BLaER1 treated with 17β-estradiol and CSF1 and Interleukin-3, amounts not matched to agents 10 nM and 100 nM (cell line): ENCODE data around the gene LHX3.

ENCODE experiments used
- H3K27ac ChIP-seq, 11 experiments: shearing (Covaris generic); formaldehyde crosslinking; 2 replicates each; pipeline ENCODE4 v1.8.1; 2022
- H3K27me3 ChIP-seq, 11 experiments: shearing (Covaris generic); formaldehyde crosslinking; 2 replicates each; pipeline ENCODE4 v1.8.1; 2022
- H3K36me3 ChIP-seq, 11 experiments: shearing (Covaris generic); formaldehyde crosslinking; 2 replicates each; pipeline ENCODE4 v1.8.1; 2022
- H3K4me1 ChIP-seq, 10 experiments: shearing (Covaris generic); formaldehyde crosslinking; 2 replicates each; pipeline ENCODE4 v1.8.1; 2022
- H3K4me2 ChIP-seq, 11 experiments: shearing (Covaris generic); formaldehyde crosslinking; 2 replicates each; pipeline ENCODE4 v1.8.1; 2022
- H3K4me3 ChIP-seq, 10 experiments: shearing (Covaris generic); formaldehyde crosslinking; 2 replicates each; pipeline ENCODE4 v1.8.1; 2022
- H3K9ac ChIP-seq, 11 experiments: shearing (Covaris generic); formaldehyde crosslinking; 2 replicates each; pipeline ENCODE4 v1.8.1; 2022
- H3K9me3 ChIP-seq, 11 experiments: shearing (Covaris generic); formaldehyde crosslinking; replicated peaks in 1 of 11; 2 replicates each; pipeline ENCODE4 v1.8.1; 2022
- H4K20me1 ChIP-seq, 11 experiments: shearing (Covaris generic); formaldehyde crosslinking; 2 replicates each; pipeline ENCODE4 v1.8.1; 2022
- Cebpa-rat ChIP-seq, 11 experiments: shearing (Covaris generic); IDR thresholded peaks; 2 replicates each; pipeline ENCODE4 v1.8.1; 2022

Gene LHX3

GRCh38 chr9:136177224-136177623, 27.7 kb downstream of the LHX3 start:
- no peak for TF ChIP-seq Cebpa-rat (IDR thresholded peaks at IDR 0.05)
- Histone ChIP-seq H3K4me1 (peaks cover 0 to 21% (median 8%) of the 10 kb centered on the region in 10 experiments; a peak in 8 of 20 replicates), H3K36me3 (no peaks in the 10 kb centered on the region), H3K9me3 (no peaks in the 10 kb centered on the region), H3K27ac (no peak overlapping the region), H4K20me1 (peaks cover 0 to 40% (median 0%) of the 10 kb centered on the region in 11 experiments; a peak in 4 of 22 replicates), H3K9ac (no peak overlapping the region), H3K27me3 (peaks cover 0 to 13% (median 0%) of the 10 kb centered on the region in 11 experiments; a peak in 8 of 22 replicates), H3K4me2 (no peak overlapping the region), H3K4me3 (no peak overlapping the region)

GRCh38 chr9:136175616-136176197, 29.2 kb downstream of the LHX3 start:
- Histone ChIP-seq H3K27me3 (peaks cover 0 to 13% (median 0%) of the 10 kb centered on the region in 11 experiments; a peak in 8 of 22 replicates), H3K27ac (no peak overlapping the region), H4K20me1 (peaks cover 0 to 41% (median 0%) of the 10 kb centered on the region in 11 experiments; a peak in 4 of 22 replicates), H3K4me2 (no peak overlapping the region), H3K9ac (no peak overlapping the region), H3K4me1 (peaks cover 0 to 25% (median 9%) of the 10 kb centered on the region in 10 experiments; a peak in 9 of 20 replicates), H3K9me3 (no peaks in the 10 kb centered on the region), H3K36me3 (no peaks in the 10 kb centered on the region), H3K4me3 (no peak overlapping the region)
- TF ChIP-seq Cebpa-rat (IDR thresholded peaks at IDR 0.05), result no peak

- H3K27ac ChIP-seq, result no peak overlapping the region
- H3K4me2 ChIP-seq, result no peak overlapping the region
- peaks cover 0 to 41% (median 0%) of the 10 kb centered on the region in 11 experiments; a peak in 5 of 22 replicates for H4K20me1 ChIP-seq
- no peak overlapping the region for H3K4me3 ChIP-seq
- H3K27me3 ChIP-seq, result peaks cover 0 to 13% (median 0%) of the 10 kb centered on the region in 11 experiments; a peak in 8 of 22 replicates
- peaks cover 0 to 32% (median 14%) of the 10 kb centered on the region in 10 experiments; a peak in 9 of 20 replicates for H3K4me1 ChIP-seq
- no peak for TF ChIP-seq Cebpa-rat (IDR thresholded peaks at IDR 0.05)
- H3K9ac ChIP-seq, result no peak overlapping the region
- H3K36me3 ChIP-seq, result no peaks in the 10 kb centered on the region
- no peaks in the 10 kb centered on the region for H3K9me3 ChIP-seq
Observed at GRCh38 chr9:136174779-136175615, 29.9 kb downstream of the LHX3 start.

- H3K9me3 ChIP-seq, result no peaks in the 10 kb centered on the region
- H3K4me1 ChIP-seq, result peaks cover 0 to 34% (median 14%) of the 10 kb centered on the region in 10 experiments; a peak in 9 of 20 replicates
- TF ChIP-seq Cebpa-rat (IDR thresholded peaks at IDR 0.05), result no peak
- no peak overlapping the region for H3K9ac ChIP-seq
- no peak overlapping the region for H3K4me3 ChIP-seq
- peaks cover 0 to 8% (median 0%) of the 10 kb centered on the region in 11 experiments; a peak in 8 of 22 replicates for H3K27me3 ChIP-seq
- H3K27ac ChIP-seq, result no peak overlapping the region
- no peaks in the 10 kb centered on the region for H3K36me3 ChIP-seq
- H4K20me1 ChIP-seq, result peaks cover 0 to 38% (median 0%) of the 10 kb centered on the region in 11 experiments; a peak in 5 of 22 replicates
- peak overlapping the region in 6 of 11 experiments; percentile 11 to 38 (median 34); a peak in 9 of 22 replicates for H3K4me2 ChIP-seq
Observed at GRCh38 chr9:136173648-136174290, 31.2 kb downstream of the LHX3 start.

- H3K36me3 ChIP-seq, result no peaks in the 10 kb centered on the region
- no peak for TF ChIP-seq Cebpa-rat (IDR thresholded peaks at IDR 0.05)
- no peak overlapping the region for H3K27ac ChIP-seq
- H3K27me3 ChIP-seq, result no peaks in the 10 kb centered on the region
- H3K9ac ChIP-seq, result no peak overlapping the region
- peaks cover 0 to 34% (median 14%) of the 10 kb centered on the region in 10 experiments; a peak in 9 of 20 replicates for H3K4me1 ChIP-seq
- no peak overlapping the region for H3K4me3 ChIP-seq
- peaks cover 0 to 33% (median 0%) of the 10 kb centered on the region in 11 experiments; a peak in 4 of 22 replicates for H4K20me1 ChIP-seq
- no peaks in the 10 kb centered on the region for H3K9me3 ChIP-seq
- H3K4me2 ChIP-seq, result peak overlapping the region in 5 of 11 experiments; percentile 11 to 38 (median 36); a peak in 5 of 22 replicates
Observed at GRCh38 chr9:136172412-136173079, 32.4 kb downstream of the LHX3 start.

- H3K4me1 ChIP-seq, result peaks cover 0 to 34% (median 14%) of the 10 kb centered on the region in 10 experiments; a peak in 9 of 20 replicates
- peak overlapping the region in 1 of 11 experiments; percentile 20; a peak in 1 of 22 replicates for H3K4me2 ChIP-seq
- no peaks in the 10 kb centered on the region for H3K9me3 ChIP-seq
- no peak overlapping the region for H3K27ac ChIP-seq
- H3K36me3 ChIP-seq, result no peaks in the 10 kb centered on the region
- H3K27me3 ChIP-seq, result no peaks in the 10 kb centered on the region
- H4K20me1 ChIP-seq, result peaks cover 0 to 33% (median 0%) of the 10 kb centered on the region in 11 experiments; a peak in 4 of 22 replicates
- H3K9ac ChIP-seq, result no peak overlapping the region
- H3K4me3 ChIP-seq, result no peak overlapping the region
- no peak for TF ChIP-seq Cebpa-rat (IDR thresholded peaks at IDR 0.05)
Observed at GRCh38 chr9:136171801-136172411, 33.0 kb downstream of the LHX3 start.

- Histone ChIP-seq H3K27ac (no peak overlapping the region), H3K9ac (no peak overlapping the region), H4K20me1 (peaks cover 0 to 33% (median 0%) of the 10 kb centered on the region in 11 experiments; a peak in 4 of 22 replicates), H3K9me3 (0 out of 22 replicates have a peak, but pooled peaks cover 0 to under 1% (median 0%) of the 10 kb centered on the region in 11 experiments), H3K4me3 (no peak overlapping the region), H3K36me3 (no peaks in the 10 kb centered on the region), H3K4me1 (peaks cover 0 to 38% (median 14%) of the 10 kb centered on the region in 10 experiments; a peak in 9 of 20 replicates), H3K27me3 (no peaks in the 10 kb centered on the region), H3K4me2 (peak overlapping the region in 2 of 11 experiments; percentile 20 to 28; a peak in 2 of 22 replicates)
- no peak for TF ChIP-seq Cebpa-rat (IDR thresholded peaks at IDR 0.05)
Observed at GRCh38 chr9:136171009-136171800, 33.7 kb downstream of the LHX3 start.
